Myocyte (in vitro differentiated cells): ENCODE data around the gene THAP12. TPM values are rescaled to one million over a fixed set of nuclear protein-coding genes. Genes with fewer than 3 reads are reported as not detected.

ENCODE experiments used
- DNase-seq: peaks from one replicate; pipeline ENCODE4 v3.0.0-alpha.2; 2012; ENCODE audit warnings: low read depth
- total RNA-seq: library from RNA; depleted of rRNA; stranded (reverse); fragments of >200 nt; gene quantifications from 2 replicates; pipeline ENCODE4 v1.2.3, GENCODE V29; 2014

The THAP12 gene
- total RNA-seq, 1 donor from 2014 or later, result 30.4 TPM

GRCh38 chr11:76379807-76380158 lies 1.1 kb downstream of the THAP12 start:
- DNase-seq, result no peak

- no peak for DNase-seq
Observed at GRCh38 chr11:76376746-76377558, 4.0 kb downstream of the THAP12 start.

- DNase-seq, result peak; percentile 25
Observed at GRCh38 chr11:76371170-76371569, 9.8 kb downstream of the THAP12 start.

GRCh38 chr11:76369406-76369805 lies 11.5 kb downstream of the THAP12 start:
- DNase-seq, result no peak

GRCh38 chr11:76368490-76368889 lies 12.4 kb downstream of the THAP12 start:
- no peak for DNase-seq

- no peak for DNase-seq
Observed at GRCh38 chr11:76365038-76365679, 15.8 kb downstream of the THAP12 start.

- DNase-seq, result no peak
Observed at GRCh38 chr11:76362716-76363115, 18.2 kb downstream of the THAP12 start.

GRCh38 chr11:76361776-76362175 lies 19.2 kb downstream of the THAP12 start:
- DNase-seq, result no peak

GRCh38 chr11:76361374-76361773 lies 19.6 kb downstream of the THAP12 start:
- no peak for DNase-seq

- no peak for DNase-seq
Observed at GRCh38 chr11:76355172-76355571, 25.8 kb downstream of the THAP12 start.

- DNase-seq, result no peak
Observed at GRCh38 chr11:76348348-76348747, 32.6 kb downstream of the THAP12 start.

GRCh38 chr11:76347466-76347865 lies 33.5 kb downstream of the THAP12 start:
- DNase-seq, result peak; percentile 79

- DNase-seq, result no peak
Observed at GRCh38 chr11:76339221-76339620, 41.7 kb downstream of the THAP12 start.

- no peak for DNase-seq
Observed at GRCh38 chr11:76337923-76338322, 43.0 kb downstream of the THAP12 start.

- no peak for DNase-seq
Observed at GRCh38 chr11:76337469-76337868, 43.5 kb downstream of the THAP12 start.

- DNase-seq, result no peak
Observed at GRCh38 chr11:76336597-76336996, 44.3 kb downstream of the THAP12 start.

- DNase-seq, result no peak
Observed at GRCh38 chr11:76335842-76336241, 45.1 kb downstream of the THAP12 start.

- DNase-seq, result no peak
Observed at GRCh38 chr11:76334826-76335389, 46.0 kb downstream of the THAP12 start.

- DNase-seq, result no peak
Observed at GRCh38 chr11:76330651-76331050, 50.3 kb downstream of the THAP12 start.

GRCh38 chr11:76329983-76330382 lies 50.9 kb downstream of the THAP12 start:
- no peak for DNase-seq

- peak; percentile 9 for DNase-seq
Observed at GRCh38 chr11:76329084-76329648, 51.8 kb downstream of the THAP12 start.

- no peak for DNase-seq
Observed at GRCh38 chr11:76327756-76328388, 53.1 kb downstream of the THAP12 start.
